Stimulated activated CD4-positive, alpha-beta T cell treated with anti-CD3 and anti-CD28 coated beads, Interleukin-2, amount 100 ng/mL, for 24 hours (primary cell): ENCODE data around the gene C6orf89.
"Not testable (repeated sequence)": the region's sequence is repeated elsewhere in the genome, so short reads cannot be mapped to it uniquely, and the experiment has no call there.

ENCODE experiments used
- DNase-seq, 2 donors: peaks; one replicate each; pipeline ENCODE4 v3.0.0-alpha.2; 2020

Gene C6orf89

GRCh38 chr6:36888654-36889481 lies 3.1 kb downstream of the C6orf89 start:
- no peak for DNase-seq

DNA sequence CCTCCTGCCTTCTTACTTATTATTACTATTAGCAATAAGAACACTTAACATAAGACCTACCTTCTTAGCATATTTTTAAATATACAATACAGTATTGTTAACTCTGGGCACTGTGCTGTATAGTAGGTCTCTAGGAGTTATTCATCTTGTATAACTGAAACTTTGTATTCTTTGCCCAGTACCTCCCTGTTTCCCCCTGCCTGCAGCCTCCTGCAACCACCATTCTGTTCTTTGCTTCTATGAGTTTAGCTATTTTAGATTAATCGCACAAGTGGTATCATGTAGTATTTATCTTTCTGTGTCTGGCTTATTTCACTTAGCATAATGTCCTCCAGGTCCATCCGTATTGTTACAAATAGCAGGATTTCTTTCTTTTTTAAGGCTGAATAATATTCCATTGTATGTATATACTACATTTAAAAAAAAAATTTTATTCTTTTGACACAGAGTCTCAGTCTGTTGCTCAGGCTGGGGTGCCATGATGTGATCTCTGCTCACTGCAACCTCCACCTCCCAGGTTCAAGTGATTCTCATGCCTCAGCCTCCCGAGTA lies 4.4 kb downstream of the C6orf89 start:
- DNase-seq = no peak

DNA sequence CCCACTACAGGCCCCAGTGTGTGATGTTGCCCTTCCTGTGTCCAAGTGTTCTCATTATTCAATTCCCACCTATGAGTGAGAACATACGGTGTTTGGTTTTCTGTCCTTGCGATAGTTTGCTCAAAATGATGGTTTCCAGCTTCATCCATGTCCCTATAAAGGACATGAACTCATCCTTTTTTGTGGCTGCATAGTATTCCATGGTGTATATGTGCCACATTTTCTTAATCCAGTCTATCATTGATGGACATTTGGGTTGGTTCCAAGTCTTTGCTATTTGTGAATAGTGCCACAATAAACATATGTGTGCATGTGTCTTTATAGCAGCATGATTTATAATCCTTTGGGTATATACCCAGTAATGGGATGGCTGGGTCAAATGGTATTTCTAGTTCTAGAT lies 5.4 kb downstream of the C6orf89 start:
- DNase-seq = not testable (repeated sequence)

DNA sequence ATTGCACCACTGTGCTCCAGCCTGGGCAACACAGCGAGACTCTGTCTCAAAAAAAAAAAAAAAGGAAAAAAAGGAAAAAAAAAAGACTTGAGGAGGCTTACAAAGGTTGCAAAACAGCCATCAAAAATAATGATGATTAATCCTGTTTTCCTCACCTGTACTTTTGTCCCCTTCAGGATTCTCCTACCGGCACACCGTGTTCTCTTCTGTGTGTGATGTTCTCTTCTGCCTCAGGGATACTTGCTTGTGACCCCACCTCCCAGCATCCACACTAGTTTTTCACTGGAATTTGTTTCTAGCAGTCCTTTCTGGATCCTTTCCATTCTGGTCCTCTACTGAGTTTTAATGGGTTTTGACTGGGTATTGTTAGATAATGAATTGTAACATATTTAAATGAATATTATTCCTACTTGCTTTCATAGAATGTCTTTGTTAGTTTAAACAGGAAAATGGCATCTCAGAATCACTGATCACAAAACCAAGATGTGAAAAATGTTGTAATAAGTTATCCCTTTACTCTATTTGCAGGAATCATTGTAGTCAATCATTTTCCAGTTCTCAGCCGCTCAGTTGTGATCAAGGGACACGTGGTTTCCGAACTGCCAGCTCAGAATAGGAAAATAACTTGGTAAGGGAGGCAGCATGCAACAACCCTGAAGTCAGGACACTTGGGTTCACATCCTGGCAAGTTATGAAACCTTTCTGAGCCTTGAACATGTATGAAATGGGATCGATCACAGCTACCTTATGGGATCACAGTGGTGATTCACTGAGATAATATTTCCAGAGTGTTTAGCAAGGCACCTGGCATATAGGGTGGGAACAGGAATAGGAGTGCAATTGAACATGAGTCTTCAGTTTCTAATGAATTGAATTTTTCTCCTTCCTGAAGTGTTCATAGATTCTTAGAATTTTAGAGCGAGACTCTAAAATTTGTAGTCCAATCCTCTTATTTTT lies 8.5 kb downstream of the C6orf89 start:
- no peak for DNase-seq

GRCh38 chr6:36897609-36898008 lies 11.9 kb downstream of the C6orf89 start:
- DNase-seq = no peak

- DNase-seq = no peak
Measured at GRCh38 chr6:36904114-36904513, 18.4 kb downstream of the C6orf89 start.

GRCh38 chr6:36904851-36905393 lies 19.2 kb downstream of the C6orf89 start:
- no peak for DNase-seq

DNA sequence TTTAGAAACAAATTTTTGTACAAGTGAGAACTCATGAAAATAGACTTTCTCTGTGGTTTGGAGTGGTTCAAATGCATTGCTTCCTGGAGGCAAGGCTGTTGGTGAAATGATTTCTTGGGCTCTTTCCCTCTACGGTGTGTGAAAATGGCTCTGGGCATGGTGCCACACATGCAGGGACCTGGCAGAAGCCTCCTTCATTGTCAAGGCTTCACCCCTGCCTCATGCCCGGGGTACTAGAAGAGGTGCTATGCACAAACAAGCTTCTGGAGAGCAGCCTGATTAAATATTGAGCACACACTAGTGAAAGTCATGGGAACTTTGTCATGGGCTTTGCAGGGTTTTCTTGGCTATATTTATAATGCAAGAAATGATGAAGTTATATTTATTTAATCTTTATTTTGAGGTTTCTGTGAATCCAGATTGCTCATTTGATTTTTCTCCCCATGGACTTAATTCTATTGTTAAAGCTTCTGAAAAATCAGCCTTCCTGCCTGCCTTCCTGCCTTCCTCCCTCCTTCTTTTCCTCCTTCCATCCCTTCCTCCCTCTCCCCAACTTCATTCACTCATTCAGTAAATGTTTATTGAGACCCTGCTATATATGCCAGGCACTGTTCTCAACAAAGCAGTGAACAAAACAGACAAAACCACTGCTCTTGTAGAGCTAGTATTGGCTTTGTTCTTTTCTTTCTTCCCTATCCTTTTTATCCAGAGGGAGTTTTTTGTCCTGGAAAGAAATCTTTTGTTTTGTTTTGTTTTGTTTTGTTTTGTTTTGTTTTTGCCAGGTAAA lies 21.0 kb downstream of the C6orf89 start:
- DNase-seq = no peak

DNA sequence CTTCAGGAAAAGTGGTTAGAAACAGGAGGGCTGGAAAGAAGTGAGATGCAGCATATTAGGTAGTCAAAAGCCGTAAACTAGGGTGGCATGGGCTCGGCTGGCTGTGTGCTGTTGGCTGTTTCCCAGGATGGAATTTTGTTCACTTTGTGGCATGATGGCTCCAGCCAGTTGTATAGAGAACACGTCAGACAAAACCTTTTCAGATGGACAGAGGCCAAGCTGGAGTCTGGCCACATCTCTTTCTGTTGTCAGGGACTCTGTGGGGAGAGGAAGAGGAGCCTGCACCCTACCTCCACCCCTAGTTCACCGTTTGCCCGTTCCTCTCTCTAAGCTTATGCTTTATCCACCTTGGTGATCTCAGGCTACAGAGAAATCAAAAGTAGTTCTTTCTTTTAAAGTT lies 22.0 kb downstream of the C6orf89 start:
- DNase-seq = no peak

DNA sequence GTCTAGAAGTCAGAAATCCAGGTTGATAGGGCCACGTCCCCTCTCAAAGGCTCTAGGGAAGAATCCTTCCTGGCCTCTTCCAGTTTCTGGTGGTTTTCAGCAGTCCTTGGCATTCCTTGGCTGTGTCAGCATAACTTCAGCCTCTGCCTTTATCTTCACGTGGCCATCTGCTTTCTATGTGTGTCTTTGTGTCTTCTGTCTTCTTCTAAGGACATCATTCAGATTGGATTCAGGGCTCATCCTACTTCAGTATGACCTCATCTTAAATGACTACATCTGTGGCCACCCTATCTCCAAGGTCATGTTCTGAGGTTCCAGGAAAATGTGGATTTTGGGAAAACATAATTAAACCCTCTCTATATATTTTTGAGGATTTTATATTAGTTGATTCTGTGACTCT lies 23.0 kb downstream of the C6orf89 start:
- no peak for DNase-seq

GRCh38 chr6:36912030-36912454 lies 26.3 kb downstream of the C6orf89 start:
- DNase-seq = peak; percentile 40 to 51

DNA sequence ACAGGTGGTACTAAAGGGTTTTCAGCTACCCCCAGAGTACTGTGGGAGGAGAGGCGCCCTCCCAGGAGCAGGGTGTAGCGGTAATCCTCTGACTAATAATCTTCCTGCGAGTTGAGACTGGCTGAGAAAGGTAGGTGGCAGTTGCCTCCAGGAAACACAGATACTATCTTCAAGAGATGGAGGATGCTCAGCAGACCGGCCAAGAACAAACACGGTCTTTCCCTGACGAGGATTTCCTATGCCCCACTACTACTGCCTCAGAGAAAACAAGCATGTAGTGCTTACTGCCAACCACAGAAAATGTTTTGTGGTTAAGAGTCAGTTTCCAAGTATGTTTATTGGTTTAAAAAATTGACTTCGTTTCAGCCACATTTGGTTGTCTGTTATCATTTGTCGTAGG lies 26.8 kb downstream of the C6orf89 start:
- DNase-seq = peak; percentile 57

- DNase-seq = no peak
Measured at GRCh38 chr6:36913082-36913481, 27.3 kb downstream of the C6orf89 start.

- DNase-seq = peak in 1 of 2 donors; percentile 3
Measured at GRCh38 chr6:36914227-36914794, 28.6 kb downstream of the C6orf89 start.

DNA sequence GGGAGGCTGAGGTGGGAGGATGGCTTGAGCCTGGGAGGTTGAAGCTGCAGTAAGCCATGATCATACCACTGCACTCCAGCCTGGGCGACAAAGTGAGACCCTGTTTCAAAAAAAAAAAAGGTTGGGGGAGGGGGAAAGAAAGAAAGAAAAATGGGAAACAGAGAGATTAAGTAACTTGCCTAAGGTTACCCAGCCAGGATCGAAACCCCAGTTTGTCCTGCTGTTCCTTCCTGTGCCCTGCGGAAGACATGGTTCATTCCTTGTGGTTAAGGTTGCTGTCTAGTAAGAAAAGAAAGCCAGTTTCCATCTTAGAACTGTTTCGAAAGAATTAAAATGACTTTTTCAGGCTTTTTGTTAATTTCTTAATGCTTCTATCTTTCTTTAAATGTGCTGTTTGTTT lies 29.8 kb downstream of the C6orf89 start:
- no peak for DNase-seq

DNA sequence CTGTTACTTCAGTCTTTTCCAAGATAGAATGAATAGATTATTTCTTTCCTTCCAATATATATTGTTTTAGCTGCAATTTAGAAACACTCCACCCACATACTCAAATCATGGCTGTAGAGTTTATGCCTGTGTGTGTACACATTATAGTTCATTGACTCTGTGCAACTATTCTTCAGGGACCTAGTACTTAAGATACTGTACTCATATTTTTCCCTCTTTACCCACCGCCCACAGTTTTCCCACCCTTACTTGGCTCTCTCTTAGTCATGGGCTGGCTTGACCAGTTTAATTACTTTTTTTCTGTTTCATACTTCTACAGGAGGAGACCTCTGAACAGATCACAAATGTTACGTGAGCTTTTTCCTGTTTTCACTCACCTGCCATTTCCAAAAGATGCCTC lies 30.4 kb downstream of the C6orf89 start:
- DNase-seq = no peak

DNA sequence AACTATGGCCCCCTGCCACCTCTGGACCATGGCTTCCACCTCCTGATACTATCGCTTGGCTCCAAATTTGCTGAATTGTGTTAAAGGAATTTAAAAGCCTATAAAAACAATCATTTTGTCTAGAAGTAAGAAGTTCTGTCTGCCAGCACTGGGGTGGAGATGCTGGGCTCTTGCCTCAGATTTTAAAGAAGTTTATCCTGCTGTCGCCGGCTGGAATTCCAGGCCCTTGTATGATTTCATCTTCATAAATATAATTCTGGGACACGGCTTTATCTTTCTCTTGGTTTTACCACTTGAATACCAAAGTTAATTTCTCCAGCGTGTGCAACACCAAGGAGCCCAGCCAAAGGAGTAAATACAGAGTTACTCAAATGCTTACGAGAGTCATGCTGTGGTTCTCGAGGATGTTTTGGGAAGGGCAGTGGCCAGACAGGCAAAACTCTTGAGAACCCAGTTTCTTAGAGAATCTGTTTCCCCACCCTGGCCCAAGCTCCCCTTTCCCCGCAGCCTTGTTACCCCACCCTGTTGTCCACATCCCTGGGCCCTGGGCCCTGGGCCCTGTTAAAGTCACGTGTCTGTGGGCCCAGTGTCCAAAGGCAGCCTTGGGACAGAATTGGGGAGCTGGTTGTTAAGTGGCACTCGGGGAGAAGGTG lies 31.9 kb downstream of the C6orf89 start:
- no peak for DNase-seq

DNA sequence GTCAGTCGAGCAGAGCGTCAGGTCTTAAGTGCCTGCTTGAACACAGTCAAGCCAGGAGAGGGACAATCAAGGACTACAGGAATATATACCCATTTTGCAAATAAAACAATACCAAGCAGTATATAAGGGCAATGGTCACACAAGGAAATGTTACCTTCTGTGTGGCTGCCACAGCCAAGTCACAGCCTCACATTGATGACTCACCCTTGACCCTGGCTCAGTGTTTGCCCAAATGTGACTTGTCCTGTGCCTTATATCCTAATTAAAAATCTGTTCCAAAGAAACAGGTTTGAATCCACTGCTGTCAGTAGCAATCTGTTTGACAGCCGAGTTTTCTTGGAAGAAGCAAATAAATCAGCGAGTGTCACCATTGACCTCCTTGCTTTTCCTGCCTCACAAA lies 34.3 kb downstream of the C6orf89 start:
- no peak for DNase-seq

DNA sequence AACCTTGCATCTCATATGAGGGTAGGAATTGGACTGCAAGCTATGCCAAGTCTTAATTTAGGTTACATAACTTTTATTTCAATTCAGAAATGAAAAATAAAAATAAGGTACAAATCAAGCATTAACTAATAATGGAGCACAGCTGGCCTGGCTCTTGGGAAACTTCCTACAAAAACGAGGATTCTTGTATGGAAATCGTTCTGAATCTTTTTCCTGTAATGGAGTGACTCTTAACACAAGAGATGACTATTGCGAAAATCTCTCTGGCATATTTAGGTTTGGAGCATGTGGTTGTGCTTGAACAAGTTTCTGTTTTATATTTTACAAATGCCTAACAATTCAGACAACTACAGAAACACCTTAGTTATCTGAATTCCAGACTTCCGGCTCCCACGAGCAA lies 34.8 kb downstream of the C6orf89 start:
- DNase-seq = no peak

DNA sequence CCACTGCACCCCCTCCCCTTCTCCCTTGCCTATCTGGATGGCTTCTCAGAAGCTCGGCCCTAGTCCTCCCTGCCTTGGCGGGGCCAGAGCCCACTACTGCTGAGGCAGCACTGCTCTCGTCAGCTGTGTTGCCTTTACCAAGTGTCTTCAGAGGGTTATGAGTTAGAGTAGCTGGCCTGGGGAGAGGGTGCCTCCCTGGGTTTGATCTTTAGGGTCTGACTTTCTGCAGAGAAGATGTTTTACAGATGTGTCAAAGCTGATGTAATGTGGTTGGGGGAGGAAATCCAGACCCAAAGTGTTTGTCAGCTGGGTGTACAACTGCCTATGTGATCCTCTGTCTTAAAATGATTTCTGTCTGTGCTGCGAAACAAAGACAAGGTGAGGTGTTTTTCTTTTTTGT lies 38.4 kb downstream of the C6orf89 start:
- DNase-seq = no peak

DNA sequence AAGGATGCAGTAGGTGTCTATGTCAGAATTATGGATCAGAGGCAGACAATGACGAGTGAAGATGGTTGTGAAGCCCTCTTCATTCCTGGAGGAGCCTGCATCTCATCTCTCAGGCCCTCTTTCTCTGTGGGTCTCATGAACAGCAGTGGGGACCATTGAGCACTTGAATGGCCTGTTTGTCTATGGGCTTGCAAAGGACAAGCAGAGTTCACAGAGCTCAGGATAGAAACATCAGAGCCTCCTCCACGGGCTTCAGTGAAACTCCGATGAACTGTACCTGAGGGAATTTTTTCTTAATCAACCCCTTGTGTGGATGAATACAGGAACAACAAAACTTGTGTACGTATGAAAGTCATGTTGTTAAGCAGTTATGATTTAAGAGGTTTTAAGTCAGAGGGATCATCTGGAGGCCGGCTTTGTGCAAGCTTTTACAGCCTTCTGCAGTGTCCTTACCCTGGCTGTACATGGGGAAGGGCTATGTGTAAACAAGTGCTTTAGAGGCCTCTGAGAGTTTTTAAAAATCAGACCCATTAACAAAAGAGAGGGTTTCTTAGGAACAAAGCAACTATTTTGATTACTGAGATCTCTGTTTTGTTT lies 39.1 kb downstream of the C6orf89 start:
- DNase-seq = no peak
